ENCODE results near the gene ARHGEF11.

Gene ARHGEF11

DNA sequence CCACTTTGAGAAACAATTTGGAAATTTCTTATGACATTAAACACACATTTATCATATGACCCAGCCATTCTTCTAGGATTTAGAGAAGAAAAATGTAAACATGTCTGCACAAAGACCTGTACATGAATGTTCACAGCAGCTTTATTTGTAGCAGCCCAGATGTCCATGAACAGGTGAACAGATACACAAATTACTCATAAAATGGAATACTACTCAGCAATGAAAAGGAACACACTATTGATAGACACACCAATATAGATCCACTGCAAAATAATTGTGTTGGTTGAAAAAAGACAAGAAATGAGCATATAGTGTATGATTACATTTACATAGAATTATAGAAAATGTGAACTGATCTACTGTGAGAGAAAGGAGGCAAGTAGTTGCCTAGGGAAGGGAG is 26.1 kb downstream of the ARHGEF11 start:
- no peak for DNase-seq (ENCODE audit: low spot score)
- TF ChIP-seq, protein P1, sequence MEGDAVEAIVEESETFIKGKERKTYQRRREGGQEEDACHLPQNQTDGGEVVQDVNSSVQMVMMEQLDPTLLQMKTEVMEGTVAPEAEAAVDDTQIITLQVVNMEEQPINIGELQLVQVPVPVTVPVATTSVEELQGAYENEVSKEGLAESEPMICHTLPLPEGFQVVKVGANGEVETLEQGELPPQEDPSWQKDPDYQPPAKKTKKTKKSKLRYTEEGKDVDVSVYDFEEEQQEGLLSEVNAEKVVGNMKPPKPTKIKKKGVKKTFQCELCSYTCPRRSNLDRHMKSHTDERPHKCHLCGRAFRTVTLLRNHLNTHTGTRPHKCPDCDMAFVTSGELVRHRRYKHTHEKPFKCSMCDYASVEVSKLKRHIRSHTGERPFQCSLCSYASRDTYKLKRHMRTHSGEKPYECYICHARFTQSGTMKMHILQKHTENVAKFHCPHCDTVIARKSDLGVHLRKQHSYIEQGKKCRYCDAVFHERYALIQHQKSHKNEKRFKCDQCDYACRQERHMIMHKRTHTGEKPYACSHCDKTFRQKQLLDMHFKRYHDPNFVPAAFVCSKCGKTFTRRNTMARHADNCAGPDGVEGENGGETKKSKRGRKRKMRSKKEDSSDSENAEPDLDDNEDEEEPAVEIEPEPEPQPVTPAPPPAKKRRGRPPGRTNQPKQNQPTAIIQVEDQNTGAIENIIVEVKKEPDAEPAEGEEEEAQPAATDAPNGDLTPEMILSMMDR (IDR thresholded peaks at IDR 0.05; ENCODE audit: extremely low read depth, missing control alignments), result no peak

DNA sequence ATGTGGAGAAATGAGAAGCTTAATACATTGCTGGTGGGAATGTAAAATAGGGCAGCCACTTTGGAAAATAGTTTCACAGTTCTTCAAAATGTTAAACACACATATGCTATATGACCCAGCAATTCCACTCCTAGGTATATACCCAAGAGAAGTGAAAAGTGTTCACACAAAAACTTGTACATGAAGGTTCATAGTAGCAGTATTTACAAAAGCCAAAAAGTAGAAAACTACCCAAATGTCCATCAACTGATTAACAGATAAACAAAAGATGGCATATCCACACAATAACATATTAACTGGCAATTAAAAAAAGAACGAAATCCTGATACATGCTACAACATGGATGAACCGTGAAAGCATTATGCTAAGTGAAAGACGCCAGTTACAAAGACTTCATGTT is 33.7 kb downstream of the ARHGEF11 start:
- TF ChIP-seq, protein P1 (IDR thresholded peaks at IDR 0.05; ENCODE audit: extremely low read depth, missing control alignments), result no peak
- DNase-seq (ENCODE audit: low spot score), result no peak

DNA sequence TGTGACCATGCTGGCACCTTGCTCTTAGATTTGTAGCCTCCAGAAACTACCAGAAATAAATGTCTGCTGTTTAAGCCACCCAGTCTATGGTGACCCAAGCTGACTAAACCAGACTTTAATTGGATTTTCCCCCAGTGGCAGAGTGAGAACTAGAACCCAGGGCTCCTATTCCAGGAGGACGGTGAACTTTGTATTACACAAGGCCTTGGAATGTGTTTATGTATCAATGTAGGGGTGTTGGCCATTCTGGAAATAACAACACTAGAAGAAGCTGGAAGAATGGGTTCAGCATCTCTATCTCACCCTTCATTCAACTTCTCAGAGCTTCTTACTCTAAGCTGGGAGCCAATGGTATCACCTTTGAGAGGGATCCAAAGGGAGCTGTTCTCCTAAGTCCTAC is 37.0 kb downstream of the ARHGEF11 start:
- TF ChIP-seq, protein P1 (IDR thresholded peaks at IDR 0.05; ENCODE audit: extremely low read depth, missing control alignments), result no peak
- DNase-seq (ENCODE audit: low spot score), result no peak

DNA sequence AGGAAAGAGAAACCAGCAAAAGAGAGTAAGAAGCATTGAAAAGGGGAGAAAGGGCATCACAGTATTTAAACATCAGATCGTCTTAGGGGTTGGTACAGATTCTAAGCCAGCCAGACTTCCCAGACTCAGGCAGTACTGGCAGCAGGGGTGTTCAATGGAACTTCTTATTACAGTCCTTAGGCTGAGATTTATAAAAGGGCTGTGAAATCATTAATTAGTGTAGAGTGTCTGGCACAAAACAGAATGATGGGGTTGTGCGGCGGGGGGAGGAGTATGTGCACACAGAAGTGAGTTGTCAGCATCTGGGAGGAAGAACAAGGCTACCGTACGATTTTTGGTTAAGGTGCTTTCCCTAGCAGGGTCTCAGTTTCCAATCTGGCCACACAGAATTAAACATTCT is 38.2 kb downstream of the ARHGEF11 start:
- no peak for DNase-seq (ENCODE audit: low spot score)
- TF ChIP-seq, protein P1 (IDR thresholded peaks at IDR 0.05; ENCODE audit: extremely low read depth, missing control alignments), result no peak

DNA sequence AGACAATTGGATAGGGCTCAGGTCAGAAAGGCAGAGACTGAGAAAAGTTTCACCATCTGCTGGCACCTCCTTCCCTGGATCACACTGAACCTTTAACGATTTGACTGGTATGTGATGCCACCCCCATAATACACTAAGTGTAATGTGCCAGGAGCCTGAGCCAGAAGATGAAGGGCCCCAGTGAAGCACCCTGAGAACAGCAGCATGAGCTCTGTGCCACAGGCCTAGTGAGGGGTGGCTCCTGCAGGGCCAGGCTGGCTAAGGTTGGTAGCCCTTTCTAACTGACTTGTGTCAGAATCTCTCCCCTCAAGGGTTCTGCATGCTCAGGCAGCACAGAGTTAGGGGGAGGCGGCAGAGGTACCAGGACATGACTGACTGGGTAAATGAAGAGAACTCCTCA is 38.9 kb downstream of the ARHGEF11 start:
- TF ChIP-seq, protein P1 (IDR thresholded peaks at IDR 0.05; ENCODE audit: extremely low read depth, missing control alignments), result no peak

GRCh38 chr1:157005965-157006364 is 39.6 kb downstream of the ARHGEF11 start:
- no peak for DNase-seq (ENCODE audit: low spot score)
- TF ChIP-seq, protein P1 (IDR thresholded peaks at IDR 0.05; ENCODE audit: extremely low read depth, missing control alignments), result no peak

More for the DNA sequence above, 38.9 kb downstream of the ARHGEF11 start:
- DNase-seq (ENCODE audit: low spot score), result no peak

DNA sequence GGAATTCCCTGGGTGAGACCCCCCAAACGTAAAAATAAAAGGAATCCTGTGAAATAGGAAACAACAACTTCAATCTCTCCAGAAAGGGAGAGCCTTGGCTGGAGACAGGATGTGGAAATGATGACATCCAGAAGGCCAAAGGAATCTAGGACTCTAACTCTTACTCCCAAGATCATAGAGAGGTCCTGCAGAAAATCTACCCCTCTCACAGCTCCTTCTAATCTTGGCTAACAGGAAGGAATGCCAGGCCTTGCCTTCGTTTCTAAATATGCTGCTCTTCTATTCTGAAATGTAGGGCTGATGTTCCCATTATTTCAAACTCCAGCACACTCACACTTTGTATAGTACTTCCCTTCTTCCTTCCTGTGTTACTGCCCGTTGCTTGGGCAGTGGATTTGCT is 40.7 kb downstream of the ARHGEF11 start:
- TF ChIP-seq, protein P1 (IDR thresholded peaks at IDR 0.05; ENCODE audit: extremely low read depth, missing control alignments), result no peak
- DNase-seq (ENCODE audit: low spot score), result no peak
